MCF 10A (cell line): ENCODE data around the gene VPS16. TPM values are rescaled to one million over a fixed set of nuclear protein-coding genes. Genes with fewer than 3 reads are reported as not detected.
A peak's percentile ranks its signal among the peaks of the same experiment; 100 is the strongest.

Experiments
- BruUV-seq: library from RNA; stranded (reverse); fragments of 400-500 nt; replicated peaks from 2 replicates; lab custom pipeline; 2021; lab: Mats Ljungman, UMichigan
- CTCF ChIA-PET: fragments of 300-600 bp; sonication (Branson Sonifier 250); formaldehyde crosslinking; extraction: SDS; loops from one replicate; lab custom pipeline; 2021; ENCODE audit warnings: antibody characterized with exemption, inconsistent platforms; lab: Yijun Ruan, JAX
- POLR2A ChIA-PET: fragments of 300-600, 350-650 bp; sonication (Branson Sonifier 250); formaldehyde crosslinking; extraction: SDS; loops from one replicate; lab custom pipeline; 2020; ENCODE audit warnings: antibody characterized with exemption, inconsistent platforms; lab: Yijun Ruan, JAX
- DNase-seq: peaks from one replicate; pipeline ENCODE4 v3.0.0-alpha.2; 2018; ENCODE audit not compliant: unreplicated experiment
- H3K27ac Mint-ChIP-seq: one replicate; pipeline ENCODE4 v1.8.0; 2022; ENCODE audit warnings: mild to moderate bottlenecking, low read depth, mixed read lengths; ENCODE audit not compliant: unreplicated experiment
- H3K27me3 Mint-ChIP-seq: one replicate; pipeline ENCODE4 v1.8.0; 2022; ENCODE audit warnings: mixed read lengths; ENCODE audit not compliant: insufficient read depth, unreplicated experiment
- H3K36me3 Mint-ChIP-seq: one replicate; pipeline ENCODE4 v1.8.0; 2022; ENCODE audit warnings: mild to moderate bottlenecking, moderate library complexity, mixed read lengths; ENCODE audit not compliant: insufficient read depth, unreplicated experiment
- H3K4me1 Mint-ChIP-seq: one replicate; pipeline ENCODE4 v1.8.0; 2022; ENCODE audit warnings: mixed read lengths; ENCODE audit not compliant: insufficient read depth, unreplicated experiment
- H3K4me3 Mint-ChIP-seq: one replicate; pipeline ENCODE4 v1.8.0; 2022; ENCODE audit warnings: mild to moderate bottlenecking, moderate library complexity, mixed read lengths; ENCODE audit not compliant: unreplicated experiment
- H3K9me3 Mint-ChIP-seq: one replicate; pipeline ENCODE4 v1.8.0; 2022; ENCODE audit warnings: mixed read lengths; ENCODE audit not compliant: unreplicated experiment
- intact Hi-C: fragments of 100-400 bp; cut with micrococcal nuclease; formaldehyde crosslinking; loops from 2 replicates; pipeline ENCODE4 v1.14.1; 2022
- total RNA-seq: library from RNA; stranded (reverse); gene quantifications from 2 replicates; pipeline ENCODE4 v1.2.3, GENCODE V29; 2022
- TF ChIP-seq, protein P1 (sequence below): fragments of 200-600 bp; IDR thresholded peaks from one replicate; pipeline ENCODE4 v1.8.0; 2022; ENCODE audit warnings: antibody characterized with exemption, mild to moderate bottlenecking; ENCODE audit not compliant: unreplicated experiment

Gene VPS16
- total RNA-seq, 1 experiment from 2014 or later: 32.6 TPM

DNA sequence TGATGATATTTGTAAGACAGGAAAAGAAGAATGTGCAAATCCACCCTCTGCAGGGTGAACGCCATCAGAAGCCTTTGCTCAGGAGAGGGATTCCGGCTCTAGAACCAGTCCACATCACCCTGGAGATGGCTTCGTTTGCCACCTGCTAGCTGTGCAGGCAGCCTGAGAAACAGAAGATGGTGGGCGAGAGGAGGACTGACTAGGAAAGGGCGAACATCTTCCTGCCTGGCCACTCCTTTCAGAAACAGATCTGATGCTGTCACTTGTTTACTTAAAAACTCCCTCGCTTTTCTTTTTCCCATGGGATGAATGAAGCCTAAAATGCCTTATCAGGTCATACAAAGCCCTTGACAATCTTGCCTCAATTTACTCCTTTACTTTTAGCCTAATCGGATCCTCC is 33.9 kb downstream of the VPS16 start:
- no peak for DNase-seq
- Mint-ChIP-seq H3K27ac (peak overlapping the region; percentile 23), H3K36me3 (peaks cover 5% of the 10 kb centered on the region), H3K4me3 (peak overlapping the region; percentile 91), H3K9me3 (no peaks in the 10 kb centered on the region), H3K4me1 (peaks cover 46% of the 10 kb centered on the region), H3K27me3 (no peaks in the 10 kb centered on the region)
- BruUV-seq: TSS peak; percentile 30
- CTCF ChIA-PET: interaction anchor here (0.6 to 1.9 kb wide), 4 partner anchors 12 to 179 kb away, joined by 3 to 5 read pairs (median 3); no protein-coding TSS in a partner anchor
- TF ChIP-seq, protein P1, sequence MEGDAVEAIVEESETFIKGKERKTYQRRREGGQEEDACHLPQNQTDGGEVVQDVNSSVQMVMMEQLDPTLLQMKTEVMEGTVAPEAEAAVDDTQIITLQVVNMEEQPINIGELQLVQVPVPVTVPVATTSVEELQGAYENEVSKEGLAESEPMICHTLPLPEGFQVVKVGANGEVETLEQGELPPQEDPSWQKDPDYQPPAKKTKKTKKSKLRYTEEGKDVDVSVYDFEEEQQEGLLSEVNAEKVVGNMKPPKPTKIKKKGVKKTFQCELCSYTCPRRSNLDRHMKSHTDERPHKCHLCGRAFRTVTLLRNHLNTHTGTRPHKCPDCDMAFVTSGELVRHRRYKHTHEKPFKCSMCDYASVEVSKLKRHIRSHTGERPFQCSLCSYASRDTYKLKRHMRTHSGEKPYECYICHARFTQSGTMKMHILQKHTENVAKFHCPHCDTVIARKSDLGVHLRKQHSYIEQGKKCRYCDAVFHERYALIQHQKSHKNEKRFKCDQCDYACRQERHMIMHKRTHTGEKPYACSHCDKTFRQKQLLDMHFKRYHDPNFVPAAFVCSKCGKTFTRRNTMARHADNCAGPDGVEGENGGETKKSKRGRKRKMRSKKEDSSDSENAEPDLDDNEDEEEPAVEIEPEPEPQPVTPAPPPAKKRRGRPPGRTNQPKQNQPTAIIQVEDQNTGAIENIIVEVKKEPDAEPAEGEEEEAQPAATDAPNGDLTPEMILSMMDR: no peak
- intact Hi-C loops: no loop called here
- POLR2A ChIA-PET: interaction anchor here (0.7 to 1.6 kb wide), 13 partner anchors 8 to 329 kb away, joined by 3 to 9 read pairs (median 5); partner anchors contain the start of genes IDH3B, NOP56, PCED1A and VPS16

DNA sequence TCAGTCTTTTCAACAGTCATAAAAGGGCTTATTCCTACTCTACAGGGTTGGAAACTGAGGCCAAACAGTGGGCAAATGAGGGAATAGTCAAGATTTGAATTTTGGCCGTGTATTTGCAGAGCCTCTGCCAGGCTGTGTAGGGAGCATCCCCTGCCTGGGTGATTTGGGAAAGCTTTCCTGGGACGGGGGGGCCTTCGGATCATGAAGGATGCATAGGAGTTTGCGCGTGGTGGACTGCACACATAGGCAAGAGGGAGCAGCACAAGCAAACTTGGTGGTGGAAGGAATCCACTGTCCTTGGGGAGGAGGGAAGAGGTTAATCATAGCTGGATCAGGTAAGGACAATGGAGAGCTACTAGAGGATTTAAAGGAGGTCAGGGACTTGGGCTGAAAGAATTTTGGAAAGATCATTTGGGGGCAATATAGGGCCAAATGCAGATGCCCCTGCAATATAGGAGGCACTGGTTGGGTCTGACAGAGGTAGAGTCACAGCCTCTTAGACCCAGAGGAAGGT is 35.2 kb downstream of the VPS16 start:
- Mint-ChIP-seq H3K4me1 (peaks cover 40% of the 10 kb centered on the region), H3K4me3 (no peak overlapping the region), H3K36me3 (peaks cover 8% of the 10 kb centered on the region), H3K9me3 (no peaks in the 10 kb centered on the region), H3K27ac (no peak overlapping the region), H3K27me3 (no peaks in the 10 kb centered on the region)
- TF ChIP-seq, protein P1: no peak
- POLR2A ChIA-PET: interaction anchor here (0.7 to 1.4 kb wide), 4 partner anchors 28 to 223 kb away, joined by 3 to 6 read pairs (median 4); partner anchors contain the start of genes IDH3B and NOP56
- CTCF ChIA-PET: interaction anchor here (0.6 to 1.9 kb wide), 3 partner anchors 125 to 715 kb away, joined by 3 to 5 read pairs (median 3); no protein-coding TSS in a partner anchor
- DNase-seq: no peak
- intact Hi-C loops: loop anchor here (5.0 kb wide), 1 partner anchor 112 kb away; no protein-coding TSS in a partner anchor
- BruUV-seq: no TSS peak

DNA sequence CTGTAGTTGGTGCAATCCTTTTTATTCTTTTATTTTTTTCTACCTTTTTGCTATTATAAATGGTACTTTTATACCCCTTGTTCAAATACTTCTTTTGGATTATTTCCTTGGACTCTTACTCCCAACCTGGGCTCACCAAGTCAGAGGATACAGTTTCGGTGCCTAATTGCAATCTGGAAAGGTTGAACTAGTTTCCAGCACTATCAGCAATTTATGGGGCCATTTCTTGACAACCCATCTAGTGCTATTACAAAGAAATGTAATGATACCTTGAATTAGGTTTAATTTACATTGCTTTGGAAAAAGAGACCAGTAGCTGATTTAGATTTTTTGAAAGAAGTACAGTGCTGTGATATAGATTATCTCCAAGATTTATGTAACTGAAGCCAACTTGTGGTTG is 38.0 kb downstream of the VPS16 start:
- Mint-ChIP-seq H3K27ac (peak overlapping the region; percentile 26), H3K27me3 (no peaks in the 10 kb centered on the region), H3K4me3 (no peak overlapping the region), H3K4me1 (peaks cover 29% of the 10 kb centered on the region), H3K36me3 (peaks cover 6% of the 10 kb centered on the region), H3K9me3 (no peaks in the 10 kb centered on the region)
- ChIA-PET POLR2A (interaction anchor here (0.9 to 2.5 kb wide), 3 partner anchors 10 to 226 kb away, joined by 3 to 15 read pairs (median 4); partner anchors contain the start of genes NOP56, PCED1A and VPS16), CTCF (interaction anchor here (0.6 to 1.2 kb wide), 3 partner anchors 8 to 503 kb away, joined by 3 read pairs; no protein-coding TSS in a partner anchor)
- intact Hi-C loops: loop anchor here (5.0 kb wide), 1 partner anchor 109 kb away; no protein-coding TSS in a partner anchor
- BruUV-seq: no TSS peak
- TF ChIP-seq, protein P1: no peak
- no peak for DNase-seq

DNA sequence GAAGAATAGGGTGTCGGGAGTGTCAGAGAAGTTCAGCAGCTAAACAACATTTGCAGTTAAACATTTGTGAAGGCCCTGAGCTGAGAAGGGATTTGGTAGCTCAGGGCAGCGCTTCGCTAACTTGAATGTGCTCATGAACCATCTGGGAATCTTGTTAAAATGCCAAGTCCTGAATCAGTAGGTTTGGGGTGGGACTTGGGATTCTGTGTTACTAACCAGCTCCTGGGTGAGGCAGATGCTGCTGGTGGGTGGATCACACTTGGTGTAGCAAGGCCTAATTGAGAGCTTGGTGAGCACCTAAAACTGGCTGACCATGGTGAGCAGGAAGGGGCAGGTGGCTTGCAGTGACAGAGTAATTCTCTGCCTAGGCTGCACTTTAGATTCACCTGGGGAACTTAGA is 38.6 kb downstream of the VPS16 start:
- H3K9me3 Mint-ChIP-seq: no peaks in the 10 kb centered on the region
- POLR2A ChIA-PET: interaction anchor here (0.6 to 2.5 kb wide), 5 partner anchors 9 to 226 kb away, joined by 3 to 15 read pairs (median 3); partner anchors contain the start of genes NOP56, PCED1A and VPS16

More for the DNA sequence above, 38.6 kb downstream of the VPS16 start:
- peak overlapping the region; percentile 26 for H3K27ac Mint-ChIP-seq
- no peak overlapping the region for H3K4me3 Mint-ChIP-seq
- TF ChIP-seq, protein P1: no peak
- CTCF ChIA-PET: interaction anchor here (0.6 to 1.2 kb wide), 2 partner anchors 8 to 503 kb away, joined by 3 read pairs; no protein-coding TSS in a partner anchor
- DNase-seq: peak; percentile 66
- peaks cover 29% of the 10 kb centered on the region for H3K4me1 Mint-ChIP-seq
- BruUV-seq: no TSS peak
- peaks cover 6% of the 10 kb centered on the region for H3K36me3 Mint-ChIP-seq
- H3K27me3 Mint-ChIP-seq: no peaks in the 10 kb centered on the region
- intact Hi-C loops: loop anchor here (5.0 kb wide), 1 partner anchor 108 kb away; no protein-coding TSS in a partner anchor
